GM12878 (cell line): ENCODE results near the gene EN1. TPM values are rescaled to one million over a fixed set of nuclear protein-coding genes. Genes with fewer than 3 reads are reported as not detected.

Source experiments
- ATAC-seq: fragments of 200-7000 bp; cut with Tn5 transposase; 3 replicates; pipeline ENCODE4 v1.9.1; 2020; ENCODE audit warnings: mild to moderate bottlenecking, moderate library complexity
- BruUV-seq: library from RNA; stranded (reverse); fragments of 400-500 nt; replicated peaks from 2 replicates; lab custom pipeline; 2021; lab: Mats Ljungman, UMichigan
- CTCF ChIA-PET: fragments of 300-600 bp; sonication (Branson Sonifier 250); formaldehyde crosslinking; extraction: SDS; loops from one replicate; lab custom pipeline; 2021; ENCODE audit warnings: inconsistent platforms; lab: Yijun Ruan, JAX
- POLR2A ChIA-PET: fragments of 350-600 bp; formaldehyde crosslinking; extraction: SDS; loops from one replicate; lab custom pipeline; 2021; ENCODE audit warnings: inconsistent platforms; lab: Charles Lee
- RAD21 ChIA-PET: fragments of 300-600 bp; sonication (Branson Sonifier 250); formaldehyde crosslinking; loops from one replicate; lab custom pipeline; 2023; ENCODE audit warnings: antibody characterized with exemption; ENCODE audit not compliant: unreplicated experiment; lab: Charles Lee
- SMC1A ChIA-PET: fragments of 300-600 bp; sonication (Branson Sonifier 250); formaldehyde crosslinking; loops from one replicate; lab custom pipeline; 2023; ENCODE audit not compliant: unreplicated experiment, uncharacterized antibody; lab: Charles Lee
- DNase-seq: peaks from one replicate; pipeline ENCODE4 v3.0.0-alpha.2; 2011; ENCODE audit warnings: low read depth, low spot score
- FAIRE-seq: peaks from 3 replicates; lab custom pipeline; 2011; peaks lifted over from hg19 to GRCh38; lab: Jason Lieb, UNC
- H2AFZ ChIP-seq: 2 replicates; pipeline ENCODE4 v1.6.0; 2011; ENCODE audit warnings: low read depth, low read length, control low read depth; ENCODE audit not compliant: control insufficient read depth
- H3K27ac ChIP-seq: 2 replicates; pipeline ENCODE4 v1.5.1; 2011; ENCODE audit warnings: control low read depth; ENCODE audit not compliant: control insufficient read depth, insufficient read depth
- H3K27me3 ChIP-seq, 2 experiments: replicated peaks in 1 of 2; 2 replicates each; pipeline versions ENCODE4 v1.6.0 to v1.6.1; 2011; ENCODE audit warnings: low read length in 1 of 2; ENCODE audit not compliant: control insufficient read depth in 2 of 2, insufficient read depth in 2 of 2
- H3K36me3 ChIP-seq, 2 experiments: 2 replicates each; pipeline ENCODE4 v1.5.1; 2011; ENCODE audit warnings: low read length in 1 of 2; ENCODE audit not compliant: control insufficient read depth in 2 of 2, insufficient read depth in 2 of 2
- H3K4me1 ChIP-seq: 2 replicates; pipeline ENCODE4 v1.6.1; 2011; ENCODE audit warnings: mild to moderate bottlenecking, low read length, moderate library complexity, mixed read lengths; ENCODE audit not compliant: control insufficient read depth, insufficient read depth
- H3K4me2 ChIP-seq: 2 replicates; pipeline ENCODE4 v1.6.0; 2011; ENCODE audit warnings: control low read depth; ENCODE audit not compliant: control insufficient read depth, insufficient read depth
- H3K4me3 ChIP-seq: fragments of 200-600 bp; sonication (generic); 2 replicates; pipeline ENCODE4 v1.5.1; 2016
- H3K79me2 ChIP-seq: 2 replicates; pipeline ENCODE4 v1.6.0; 2011; ENCODE audit warnings: low read length; ENCODE audit not compliant: control insufficient read depth, insufficient read depth
- H3K9ac ChIP-seq: 2 replicates; pipeline ENCODE4 v1.8.0; 2011; ENCODE audit warnings: low read length, control low read depth, mixed read lengths; ENCODE audit not compliant: control insufficient read depth, insufficient read depth
- H3K9me3 ChIP-seq: replicated peaks from 3 replicates; pipeline ENCODE4 v1.5.1; 2011; ENCODE audit warnings: mild to moderate bottlenecking, low read length; ENCODE audit not compliant: control insufficient read depth, insufficient read depth
- H4K20me1 ChIP-seq: 2 replicates; pipeline ENCODE4 v1.6.0; 2011; ENCODE audit not compliant: control insufficient read depth, insufficient read depth
- ETV6 ChIP-seq, 2 experiments: fragments of 450-650 bp in 1 of 2; IDR thresholded peaks in 1 of 2; conservative IDR thresholded peaks in 1 of 2; 2 replicates each; pipeline ENCODE4 v1.6.1; 2014; ENCODE audit warnings: antibody characterized with exemption in 1 of 2, borderline replicate concordance in 1 of 2, low read depth in 1 of 2, mild to moderate bottlenecking in 1 of 2, moderate library complexity in 1 of 2
- GATAD2B ChIP-seq: fragments of 450-650 bp; conservative IDR thresholded peaks from 2 replicates; pipeline ENCODE4 v1.6.1; 2017; ENCODE audit warnings: low read depth, mild to moderate bottlenecking, moderate library complexity
- HCFC1 ChIP-seq: fragments of 150-350 bp; IDR thresholded peaks from 2 replicates; pipeline ENCODE4 v1.6.1; 2014; ENCODE audit warnings: low read length
- NFXL1 ChIP-seq: fragments of 450-650 bp; IDR thresholded peaks from 2 replicates; pipeline ENCODE4 v1.6.1; 2017; ENCODE audit warnings: antibody characterized with exemption, mild to moderate bottlenecking, borderline replicate concordance
- YY1 ChIP-seq: IDR thresholded peaks from 2 replicates; pipeline ENCODE4 v1.6.1; 2011; ENCODE audit warnings: low read depth, mild to moderate bottlenecking, low read length
- WGBS: methylation state at CpG from one replicate; pipeline ENCODE4 v1.1.6; 2016; ENCODE audit warnings: low lambda C conversion rate; ENCODE audit not compliant: insufficient replicate concordance, insufficient coverage; ENCODE audit errors: missing lambda C conversion rate; 5-methylcytosine and 5-hydroxymethylcytosine counted together
- in situ Hi-C: fragments of 300-500 bp; cut with MboI; formaldehyde crosslinking; loops from 9 replicates; pipeline ENCODE4 v1.14.3; 2018; ENCODE audit warnings: mixed read lengths
- intact Hi-C: fragments of 100-400 bp; cut with micrococcal nuclease; formaldehyde crosslinking; loops from one replicate; pipeline ENCODE4 v1.14.2; 2022; ENCODE audit not compliant: unreplicated experiment
- polyA plus RNA-seq, 11 experiments: library from polyadenylated mRNA; depleted of rRNA in 4 of 11; unstranded in 6 of 11; stranded (reverse) in 5 of 11; fragments of >200 nt; fragmentation: Nextera tagmentation in 4 of 11; fragmentation: Illumina TruSeq in 1 of 11; extraction: Ambion mirVana in 4 of 11; extraction: Trizol in 1 of 11; gene quantifications; 1 replicate in 1 of 11; 2 replicates in 10 of 11; pipeline versions ENCODE4 v1.2.1 to v1.2.3, GENCODE V29; 2011 to 2016; ENCODE audit warnings: inconsistent platforms in 2 of 11, missing spikeins in 2 of 11, low read depth in 1 of 11
- total RNA-seq, 4 experiments: library from RNA; depleted of rRNA in 3 of 4; stranded (reverse); fragments of >200 nt in 3 of 4; fragmentation: Illumina TruSeq in 1 of 4; extraction: Trizol in 1 of 4; gene quantifications; 2 replicates each; pipeline versions ENCODE4 v1.2.1 to v1.2.3, GENCODE V29; 2013 to 2021
- TF ChIP-seq, protein P1 (sequence below): IDR thresholded peaks from 2 replicates; pipeline ENCODE4 v1.6.1; 2011; ENCODE audit warnings: borderline replicate concordance, low read depth, mild to moderate bottlenecking, moderate library complexity, mixed read lengths, low read length; ENCODE audit not compliant: insufficient read depth; ENCODE audit errors: extremely low read length
- TF ChIP-seq, protein P2 (sequence below): fragments of 450-650 bp; IDR thresholded peaks from 2 replicates; pipeline ENCODE4 v1.6.1; 2017; ENCODE audit warnings: borderline replicate concordance
- TF ChIP-seq, protein P3 (sequence below): IDR thresholded peaks from 2 replicates; pipeline ENCODE4 v1.6.1; 2012; ENCODE audit warnings: low read depth, low read length, improper control_type of control experiment
- TF ChIP-seq, protein P4 (sequence below), 3 experiments: IDR thresholded peaks in 2 of 3; conservative IDR thresholded peaks in 1 of 3; 2 replicates each; pipeline ENCODE4 v1.5.1; 2011; ENCODE audit warnings: low read depth in 3 of 3, low read length in 3 of 3, mild to moderate bottlenecking in 3 of 3, control low read depth in 2 of 3, moderate library complexity in 2 of 3, inconsistent platforms in 1 of 3, mixed read lengths in 1 of 3; ENCODE audit not compliant: control insufficient read depth in 2 of 3, insufficient read depth in 1 of 3; ENCODE audit errors: extremely low read depth in 1 of 3

EN1 gene
- total and polyA plus RNA-seq, 10 of the 15 experiments (the other 5 are each of a cell fraction or from before 2014, with no cell fraction given): not detected

DNA sequence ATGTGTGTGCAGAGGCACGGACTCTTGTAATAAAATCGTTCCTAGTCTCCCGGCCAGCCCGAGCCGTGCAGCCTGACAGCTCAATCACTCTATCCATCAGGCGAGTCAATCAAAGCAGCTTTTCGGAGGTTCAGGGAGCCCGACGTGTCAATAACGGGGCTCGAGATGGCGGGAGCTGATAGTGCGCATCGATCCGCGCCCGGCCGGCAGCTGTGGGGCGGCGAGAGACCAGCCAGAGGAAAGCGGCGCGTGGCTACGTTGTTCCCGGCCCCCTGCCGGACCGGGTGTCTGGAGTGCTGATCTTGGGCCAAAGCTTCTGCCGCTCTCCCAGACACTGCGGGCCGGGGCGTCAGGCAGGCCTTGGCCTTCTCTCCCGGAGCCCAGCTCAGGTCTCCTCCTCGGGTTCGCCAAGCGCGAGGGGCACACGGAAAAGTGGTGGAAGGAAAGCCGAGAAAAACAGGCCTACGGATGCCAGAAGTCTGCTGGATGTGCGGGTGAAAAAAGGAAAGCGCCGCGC lies 2.4 kb downstream of the EN1 start:
- FAIRE-seq: no peak
- DNase-seq: no peak
- intact Hi-C loops: no loop called here
- CTCF ChIA-PET: interaction anchor here (2.6 kb wide), 1 partner anchor 10 kb away, joined by 8 read pairs; no protein-coding TSS in a partner anchor
- Histone ChIP-seq H3K79me2 (no peaks in the 10 kb centered on the region), H3K4me1 (no peaks in the 10 kb centered on the region), H3K9ac (no peak overlapping the region), H3K9me3 (no peaks in the 10 kb centered on the region), H3K36me3 (no peaks in the 10 kb centered on the region), H3K4me3 (no peak overlapping the region), H4K20me1 (no peaks in the 10 kb centered on the region), H3K27ac (no peak overlapping the region), H2AFZ (no peak overlapping the region), H3K27me3 (peaks cover 13 to 28% of the 10 kb centered on the region in 2 experiments), H3K4me2 (no peak overlapping the region)
- in situ Hi-C loops: no loop called here
- TF ChIP-seq, protein P1, sequence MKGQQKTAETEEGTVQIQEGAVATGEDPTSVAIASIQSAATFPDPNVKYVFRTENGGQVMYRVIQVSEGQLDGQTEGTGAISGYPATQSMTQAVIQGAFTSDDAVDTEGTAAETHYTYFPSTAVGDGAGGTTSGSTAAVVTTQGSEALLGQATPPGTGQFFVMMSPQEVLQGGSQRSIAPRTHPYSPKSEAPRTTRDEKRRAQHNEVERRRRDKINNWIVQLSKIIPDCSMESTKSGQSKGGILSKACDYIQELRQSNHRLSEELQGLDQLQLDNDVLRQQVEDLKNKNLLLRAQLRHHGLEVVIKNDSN: no peak
- SMC1A ChIA-PET: no interaction called here
- ATAC-seq: no peak
- RAD21 ChIA-PET: no interaction called here
- no TSS peak for BruUV-seq
- POLR2A ChIA-PET: no interaction called here
- 51% methylated on average over 43 of the region's 43 CpGs for WGBS

DNA sequence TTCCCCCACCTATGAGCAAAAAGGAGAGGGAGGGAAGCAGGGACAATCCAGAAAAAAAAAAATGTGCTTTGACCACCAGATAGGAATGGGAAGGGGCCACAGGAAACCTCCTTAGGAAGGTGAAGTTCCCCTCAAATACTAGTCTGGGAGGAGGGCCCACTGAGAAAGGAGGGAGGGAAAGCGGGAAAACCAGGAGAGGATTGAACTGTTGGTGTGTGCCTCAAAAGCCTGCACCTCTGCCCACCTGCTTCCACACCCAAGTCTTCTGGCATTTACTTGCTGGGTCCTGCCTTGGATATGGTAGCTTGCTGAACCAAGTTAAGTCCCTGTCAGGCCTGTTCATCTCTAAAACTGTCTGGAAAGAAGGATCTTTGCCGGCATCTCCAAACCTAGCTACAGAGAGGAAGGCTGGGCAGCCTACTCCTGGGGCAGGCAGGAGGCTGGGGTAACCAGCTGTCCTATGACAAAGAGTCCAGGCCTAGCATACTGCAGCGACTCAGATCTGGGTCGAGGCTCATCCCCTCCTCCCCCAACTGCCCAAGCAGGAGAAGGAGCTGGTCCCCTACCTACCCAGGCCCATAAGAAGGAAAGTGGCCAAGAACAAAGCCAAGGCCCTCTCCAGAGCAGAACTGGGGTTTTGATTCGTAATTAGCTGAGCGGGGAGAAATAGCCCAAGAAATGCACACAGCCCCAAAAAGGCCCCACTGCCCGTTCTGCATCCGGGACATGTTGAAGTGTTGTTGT lies 3.0 kb downstream of the EN1 start:
- FAIRE-seq: no peak
- H3K4me1 ChIP-seq: no peaks in the 10 kb centered on the region

More for the DNA sequence above, 3.0 kb downstream of the EN1 start:
- in situ Hi-C loops: no loop called here
- ChIA-PET RAD21 (no interaction called here), POLR2A (no interaction called here), SMC1A (no interaction called here), CTCF (interaction anchor here (2.6 kb wide), 1 partner anchor 11 kb away, joined by 8 read pairs; no protein-coding TSS in a partner anchor)
- no peak overlapping the region for H3K4me3 ChIP-seq
- H3K79me2 ChIP-seq: no peaks in the 10 kb centered on the region
- no TSS peak for BruUV-seq
- 10% methylated on average over 8 of the region's 8 CpGs for WGBS
- no peaks in the 10 kb centered on the region for H4K20me1 ChIP-seq
- no peak overlapping the region for H3K27ac ChIP-seq
- H3K9ac ChIP-seq: no peak overlapping the region
- H3K4me2 ChIP-seq: no peak overlapping the region
- DNase-seq: no peak
- H2AFZ ChIP-seq: no peak overlapping the region
- intact Hi-C loops: no loop called here
- no peaks in the 10 kb centered on the region for H3K36me3 ChIP-seq
- H3K9me3 ChIP-seq: no peaks in the 10 kb centered on the region
- H3K27me3 ChIP-seq: peaks cover 13 to 28% of the 10 kb centered on the region in 2 experiments
- TF ChIP-seq, protein P2, sequence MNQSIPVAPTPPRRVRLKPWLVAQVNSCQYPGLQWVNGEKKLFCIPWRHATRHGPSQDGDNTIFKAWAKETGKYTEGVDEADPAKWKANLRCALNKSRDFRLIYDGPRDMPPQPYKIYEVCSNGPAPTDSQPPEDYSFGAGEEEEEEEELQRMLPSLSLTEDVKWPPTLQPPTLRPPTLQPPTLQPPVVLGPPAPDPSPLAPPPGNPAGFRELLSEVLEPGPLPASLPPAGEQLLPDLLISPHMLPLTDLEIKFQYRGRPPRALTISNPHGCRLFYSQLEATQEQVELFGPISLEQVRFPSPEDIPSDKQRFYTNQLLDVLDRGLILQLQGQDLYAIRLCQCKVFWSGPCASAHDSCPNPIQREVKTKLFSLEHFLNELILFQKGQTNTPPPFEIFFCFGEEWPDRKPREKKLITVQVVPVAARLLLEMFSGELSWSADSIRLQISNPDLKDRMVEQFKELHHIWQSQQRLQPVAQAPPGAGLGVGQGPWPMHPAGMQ: no peak
- TF ChIP-seq GATAD2B: no peak
- TF ChIP-seq, protein P3, sequence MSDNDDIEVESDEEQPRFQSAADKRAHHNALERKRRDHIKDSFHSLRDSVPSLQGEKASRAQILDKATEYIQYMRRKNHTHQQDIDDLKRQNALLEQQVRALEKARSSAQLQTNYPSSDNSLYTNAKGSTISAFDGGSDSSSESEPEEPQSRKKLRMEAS: no peak
- no peak for TF ChIP-seq ETV6 (conservative IDR thresholded peaks at IDR 0.05 in 1 of 2, IDR thresholded peaks at IDR 0.05 in 1 of 2; ENCODE audit: borderline replicate concordance in 1 of 2, low read depth in 1 of 2)
- TF ChIP-seq, protein P4, sequence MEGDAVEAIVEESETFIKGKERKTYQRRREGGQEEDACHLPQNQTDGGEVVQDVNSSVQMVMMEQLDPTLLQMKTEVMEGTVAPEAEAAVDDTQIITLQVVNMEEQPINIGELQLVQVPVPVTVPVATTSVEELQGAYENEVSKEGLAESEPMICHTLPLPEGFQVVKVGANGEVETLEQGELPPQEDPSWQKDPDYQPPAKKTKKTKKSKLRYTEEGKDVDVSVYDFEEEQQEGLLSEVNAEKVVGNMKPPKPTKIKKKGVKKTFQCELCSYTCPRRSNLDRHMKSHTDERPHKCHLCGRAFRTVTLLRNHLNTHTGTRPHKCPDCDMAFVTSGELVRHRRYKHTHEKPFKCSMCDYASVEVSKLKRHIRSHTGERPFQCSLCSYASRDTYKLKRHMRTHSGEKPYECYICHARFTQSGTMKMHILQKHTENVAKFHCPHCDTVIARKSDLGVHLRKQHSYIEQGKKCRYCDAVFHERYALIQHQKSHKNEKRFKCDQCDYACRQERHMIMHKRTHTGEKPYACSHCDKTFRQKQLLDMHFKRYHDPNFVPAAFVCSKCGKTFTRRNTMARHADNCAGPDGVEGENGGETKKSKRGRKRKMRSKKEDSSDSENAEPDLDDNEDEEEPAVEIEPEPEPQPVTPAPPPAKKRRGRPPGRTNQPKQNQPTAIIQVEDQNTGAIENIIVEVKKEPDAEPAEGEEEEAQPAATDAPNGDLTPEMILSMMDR (IDR thresholded peaks at IDR 0.05 in 2 of 3, conservative IDR thresholded peaks at IDR 0.05 in 1 of 3; ENCODE audit: control insufficient read depth in 2 of 3, extremely low read depth in 1 of 3, insufficient read depth in 1 of 3, low read depth in 3 of 3, low read length in 3 of 3): no peak
- no peak for TF ChIP-seq YY1
- TF ChIP-seq NFXL1: no peak
- no peak for TF ChIP-seq HCFC1
- ATAC-seq: no peak
